GM06990 (cell line): ENCODE data around the gene LRRN4CL.

Experiments
- DNase-seq: peaks from one replicate; pipeline ENCODE4 v3.0.0-alpha.2; 2011; ENCODE audit not compliant: insufficient read length; ENCODE audit errors: extremely low read depth
- H3K27me3 ChIP-seq: replicated peaks from 2 replicates; pipeline ENCODE4 v1.6.0; 2011; ENCODE audit warnings: low read length; ENCODE audit not compliant: control insufficient read depth, insufficient read depth
- H3K36me3 ChIP-seq: 2 replicates; pipeline ENCODE4 v1.5.1; 2011; ENCODE audit warnings: low read length; ENCODE audit not compliant: control insufficient read depth, insufficient read depth
- H3K4me3 ChIP-seq: replicated peaks from 2 replicates; pipeline ENCODE4 v1.5.1; 2011; ENCODE audit warnings: low read depth, mild to moderate bottlenecking, control low read depth, low read length
- TF ChIP-seq, protein P1 (sequence below): IDR thresholded peaks from 2 replicates; pipeline ENCODE4 v1.5.1; 2011; ENCODE audit warnings: low read length, control low read depth, mild to moderate bottlenecking, inconsistent platforms; ENCODE audit not compliant: insufficient read depth, poor library complexity, severe bottlenecking

The LRRN4CL gene

DNA sequence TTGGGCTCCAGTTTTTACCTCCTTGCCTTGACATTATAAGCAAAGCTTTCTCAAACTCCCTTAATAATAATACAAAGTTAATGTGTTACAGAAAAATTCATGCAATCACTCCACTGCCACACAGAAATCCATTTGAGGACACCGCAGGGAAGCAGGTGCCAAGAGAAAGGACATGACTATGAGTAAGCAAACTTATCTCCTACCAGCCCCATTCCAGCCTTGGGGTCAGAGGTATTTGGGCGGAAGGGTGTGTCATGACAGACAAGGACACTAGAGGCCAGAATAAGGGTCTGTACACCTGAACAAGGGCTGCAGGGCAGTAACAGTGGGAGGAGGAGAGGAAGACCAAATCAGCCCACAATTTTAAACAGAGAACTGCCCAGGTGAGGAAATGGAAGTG, 24.0 kb upstream of the LRRN4CL start:
- H3K4me3 ChIP-seq = no peak overlapping the region
- DNase-seq = no peak

DNA sequence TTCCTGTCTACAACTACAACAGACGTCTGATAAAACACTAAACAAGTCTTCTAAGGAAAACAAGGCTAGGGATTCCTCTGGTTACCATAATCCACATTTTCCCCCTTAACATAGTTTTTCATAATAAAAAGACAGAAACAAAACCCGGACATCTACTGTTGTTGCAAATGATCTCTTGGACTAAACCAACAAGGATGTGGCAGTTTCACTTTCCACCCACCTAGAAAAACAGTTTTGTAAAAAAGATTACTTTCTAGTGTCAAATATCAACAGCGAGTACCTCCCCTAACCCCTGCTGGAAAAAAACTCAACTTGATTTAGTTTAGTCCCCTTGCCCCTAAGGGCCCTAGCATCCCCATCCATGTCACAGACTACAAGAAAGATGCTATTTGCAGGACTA, 23.5 kb upstream of the LRRN4CL start:
- H3K27me3 ChIP-seq = no peaks in the 10 kb centered on the region
- DNase-seq = no peak
- TF ChIP-seq, protein P1, sequence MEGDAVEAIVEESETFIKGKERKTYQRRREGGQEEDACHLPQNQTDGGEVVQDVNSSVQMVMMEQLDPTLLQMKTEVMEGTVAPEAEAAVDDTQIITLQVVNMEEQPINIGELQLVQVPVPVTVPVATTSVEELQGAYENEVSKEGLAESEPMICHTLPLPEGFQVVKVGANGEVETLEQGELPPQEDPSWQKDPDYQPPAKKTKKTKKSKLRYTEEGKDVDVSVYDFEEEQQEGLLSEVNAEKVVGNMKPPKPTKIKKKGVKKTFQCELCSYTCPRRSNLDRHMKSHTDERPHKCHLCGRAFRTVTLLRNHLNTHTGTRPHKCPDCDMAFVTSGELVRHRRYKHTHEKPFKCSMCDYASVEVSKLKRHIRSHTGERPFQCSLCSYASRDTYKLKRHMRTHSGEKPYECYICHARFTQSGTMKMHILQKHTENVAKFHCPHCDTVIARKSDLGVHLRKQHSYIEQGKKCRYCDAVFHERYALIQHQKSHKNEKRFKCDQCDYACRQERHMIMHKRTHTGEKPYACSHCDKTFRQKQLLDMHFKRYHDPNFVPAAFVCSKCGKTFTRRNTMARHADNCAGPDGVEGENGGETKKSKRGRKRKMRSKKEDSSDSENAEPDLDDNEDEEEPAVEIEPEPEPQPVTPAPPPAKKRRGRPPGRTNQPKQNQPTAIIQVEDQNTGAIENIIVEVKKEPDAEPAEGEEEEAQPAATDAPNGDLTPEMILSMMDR = no peak
- no peak overlapping the region for H3K4me3 ChIP-seq
- H3K36me3 ChIP-seq = peaks cover 25% of the 10 kb centered on the region

More for the DNA sequence above, 24.0 kb upstream of the LRRN4CL start:
- H3K36me3 ChIP-seq = peaks cover 26% of the 10 kb centered on the region
- TF ChIP-seq, protein P1 = no peak
- H3K27me3 ChIP-seq = no peaks in the 10 kb centered on the region

DNA sequence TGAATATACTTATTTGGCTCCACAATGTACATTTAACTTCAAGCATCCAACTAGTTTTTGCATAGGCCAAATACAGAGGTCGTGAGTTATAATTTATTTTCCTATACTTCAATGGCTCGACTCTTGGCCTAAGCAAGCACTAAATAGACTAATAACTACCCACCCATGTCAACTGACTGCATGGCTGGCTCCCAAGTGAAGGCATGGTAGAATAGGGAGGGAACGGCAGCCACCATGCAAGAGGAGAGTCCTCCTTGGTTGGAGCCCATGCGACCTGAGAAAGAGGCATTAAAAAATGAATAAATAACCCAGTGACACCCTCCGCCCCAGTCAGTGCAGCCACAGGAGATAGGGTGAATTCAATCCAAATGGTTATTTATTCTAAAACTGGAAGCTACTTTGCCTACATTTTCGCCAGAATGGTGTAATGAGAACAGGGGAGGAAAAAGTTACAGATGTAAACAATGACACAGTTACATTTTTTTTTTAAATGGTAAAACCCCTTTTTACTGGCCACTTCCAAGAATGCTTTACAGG, 23.0 kb upstream of the LRRN4CL start:
- no peak for DNase-seq
- Histone ChIP-seq H3K4me3 (no peak overlapping the region), H3K27me3 (no peaks in the 10 kb centered on the region), H3K36me3 (peaks cover 22% of the 10 kb centered on the region)
- TF ChIP-seq, protein P1 = no peak

DNA sequence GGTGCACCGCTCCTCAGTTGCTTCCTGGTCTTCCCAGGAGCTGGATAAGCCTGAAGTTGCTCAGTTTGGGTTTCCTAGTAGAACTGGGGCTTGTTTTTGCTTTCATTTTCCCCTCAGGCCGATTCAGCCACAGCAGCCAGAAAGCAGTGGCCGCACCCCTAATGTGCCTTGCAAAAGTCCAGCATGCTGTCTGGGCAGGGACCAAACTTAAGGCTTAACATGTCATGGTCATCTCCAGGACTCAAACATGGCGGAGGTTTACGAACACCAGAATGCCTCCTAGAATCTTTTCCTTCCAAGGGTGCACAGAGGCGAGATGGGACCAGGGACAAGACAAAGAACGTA, 20.6 kb upstream of the LRRN4CL start:
- H3K4me3 ChIP-seq = peak overlapping the region; percentile 64
- TF ChIP-seq, protein P1 = no peak
- DNase-seq = no peak
- peaks cover 10% of the 10 kb centered on the region for H3K36me3 ChIP-seq
- H3K27me3 ChIP-seq = no peaks in the 10 kb centered on the region

DNA sequence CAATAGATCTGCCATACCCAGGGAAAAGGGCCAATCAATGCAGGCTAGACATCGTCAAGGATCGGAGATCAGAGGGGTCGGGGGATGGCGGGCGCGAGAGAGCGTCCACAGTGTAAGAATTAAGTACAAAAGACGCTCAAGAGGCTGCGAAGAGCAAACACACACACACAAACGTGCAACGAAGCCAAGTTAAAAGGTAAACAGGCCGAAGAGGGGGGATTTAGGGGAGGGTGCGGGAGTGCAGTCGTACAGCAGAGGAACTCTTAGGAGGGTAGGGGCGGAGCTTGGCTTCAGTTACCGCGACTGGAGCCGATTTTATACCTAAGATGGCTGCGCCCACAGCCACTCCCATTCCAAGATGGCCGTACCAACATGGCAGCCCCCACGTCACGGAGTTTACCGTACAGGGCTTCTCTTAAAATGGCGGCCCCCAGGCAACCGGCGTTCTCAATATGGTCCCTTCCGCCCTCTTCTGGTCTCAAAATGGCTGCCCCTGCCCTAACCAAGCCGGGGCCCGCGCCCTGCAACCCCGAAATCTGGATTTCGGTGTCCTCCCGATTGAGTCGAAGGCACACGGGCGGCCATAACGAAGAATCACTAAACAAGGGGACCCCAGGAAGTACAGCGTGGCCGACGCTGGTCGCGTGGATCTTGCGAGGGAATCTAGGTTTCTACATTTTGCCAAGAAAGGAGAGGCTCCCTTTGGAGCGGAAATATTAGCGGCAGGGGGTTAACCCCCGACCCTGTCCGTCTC, 20.1 kb upstream of the LRRN4CL start:
- H3K36me3 ChIP-seq = peaks cover 8% of the 10 kb centered on the region
- H3K27me3 ChIP-seq = no peaks in the 10 kb centered on the region
- peak; percentile 88 for DNase-seq
- H3K4me3 ChIP-seq = peak overlapping the region; percentile 64
- TF ChIP-seq, protein P1 = no peak
